Left ventricle myocardium inferior (tissue), 1 donor: Measurements from ENCODE around the gene MKS1. TPM values are rescaled to one million over a fixed set of nuclear protein-coding genes. Genes with fewer than 3 reads are reported as not detected.

Source experiments
- DNase-seq: peaks from one replicate; pipeline ENCODE4 v3.0.0-alpha.2; 2020
- H3K27ac ChIP-seq: fragments of 200-600 bp; replicated peaks from 2 replicates; pipeline ENCODE4 v1.8.0; 2021
- H3K27me3 ChIP-seq: fragments of 200-600 bp; 2 replicates; pipeline ENCODE4 v1.8.0; 2021; ENCODE audit warnings: low read depth
- H3K36me3 ChIP-seq: fragments of 200-600 bp; 2 replicates; pipeline ENCODE4 v1.8.0; 2021
- H3K4me1 ChIP-seq: fragments of 200-600 bp; 2 replicates; pipeline ENCODE4 v1.8.0; 2021
- H3K4me3 ChIP-seq: fragments of 200-600 bp; 2 replicates; pipeline ENCODE4 v1.8.0; 2021; ENCODE audit warnings: mild to moderate bottlenecking, moderate library complexity
- H3K9me3 ChIP-seq: fragments of 200-600 bp; replicated peaks from 2 replicates; pipeline ENCODE4 v1.8.0; 2021
- intact Hi-C: fragments of 100-400 bp; cut with micrococcal nuclease; formaldehyde crosslinking; loops from one replicate; pipeline ENCODE4 v1.11.0; 2022
- total RNA-seq: library from RNA; stranded (reverse); fragmentation: NEBNext Ultra II Directional; extraction: Animal tissue kit (Norgen Biotek cat#: 25700); gene quantifications from one replicate; pipeline ENCODE4 v1.2.1, GENCODE V29; 2021
- TF ChIP-seq, protein P1 (sequence below): fragments of 200-600 bp; IDR thresholded peaks from 2 replicates; pipeline ENCODE4 v1.8.0; 2021; ENCODE audit warnings: antibody characterized with exemption, mild to moderate bottlenecking, borderline replicate concordance
- donor health status: DM: no; HTN: yes; CAD: no; lungs with severe emphysema.

The MKS1 gene
- total RNA-seq, 1 donor from 2014 or later, result 10.8 TPM

DNA sequence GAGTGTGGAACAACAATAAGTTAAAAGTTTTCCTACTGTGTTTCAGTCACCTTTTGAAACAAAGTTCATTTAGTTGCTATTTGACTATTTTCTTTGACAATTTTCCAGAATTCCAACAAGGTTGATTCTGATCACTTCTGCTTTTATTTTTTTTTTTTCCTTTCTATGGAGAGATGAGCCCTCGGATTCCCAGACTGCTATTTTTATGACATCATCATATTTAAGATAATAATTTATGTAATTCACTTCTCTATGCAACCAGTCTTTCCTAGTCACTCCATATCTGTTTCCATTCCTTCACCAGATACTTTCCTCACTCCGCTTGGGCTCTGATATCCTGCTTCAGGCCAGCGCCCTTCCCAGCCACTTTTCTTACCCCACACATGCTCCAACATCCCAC, 44.2 kb downstream of the MKS1 start:
- Histone ChIP-seq H3K4me1 (no peaks in the 10 kb centered on the region), H3K27me3 (peaks cover 52% of the 10 kb centered on the region), H3K9me3 (no peaks in the 10 kb centered on the region), H3K27ac (no peak overlapping the region), H3K4me3 (no peak overlapping the region), H3K36me3 (no peaks in the 10 kb centered on the region)
- TF ChIP-seq, protein P1, sequence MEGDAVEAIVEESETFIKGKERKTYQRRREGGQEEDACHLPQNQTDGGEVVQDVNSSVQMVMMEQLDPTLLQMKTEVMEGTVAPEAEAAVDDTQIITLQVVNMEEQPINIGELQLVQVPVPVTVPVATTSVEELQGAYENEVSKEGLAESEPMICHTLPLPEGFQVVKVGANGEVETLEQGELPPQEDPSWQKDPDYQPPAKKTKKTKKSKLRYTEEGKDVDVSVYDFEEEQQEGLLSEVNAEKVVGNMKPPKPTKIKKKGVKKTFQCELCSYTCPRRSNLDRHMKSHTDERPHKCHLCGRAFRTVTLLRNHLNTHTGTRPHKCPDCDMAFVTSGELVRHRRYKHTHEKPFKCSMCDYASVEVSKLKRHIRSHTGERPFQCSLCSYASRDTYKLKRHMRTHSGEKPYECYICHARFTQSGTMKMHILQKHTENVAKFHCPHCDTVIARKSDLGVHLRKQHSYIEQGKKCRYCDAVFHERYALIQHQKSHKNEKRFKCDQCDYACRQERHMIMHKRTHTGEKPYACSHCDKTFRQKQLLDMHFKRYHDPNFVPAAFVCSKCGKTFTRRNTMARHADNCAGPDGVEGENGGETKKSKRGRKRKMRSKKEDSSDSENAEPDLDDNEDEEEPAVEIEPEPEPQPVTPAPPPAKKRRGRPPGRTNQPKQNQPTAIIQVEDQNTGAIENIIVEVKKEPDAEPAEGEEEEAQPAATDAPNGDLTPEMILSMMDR, result no peak
- intact Hi-C loops, result no loop called here
- DNase-seq, result no peak

DNA sequence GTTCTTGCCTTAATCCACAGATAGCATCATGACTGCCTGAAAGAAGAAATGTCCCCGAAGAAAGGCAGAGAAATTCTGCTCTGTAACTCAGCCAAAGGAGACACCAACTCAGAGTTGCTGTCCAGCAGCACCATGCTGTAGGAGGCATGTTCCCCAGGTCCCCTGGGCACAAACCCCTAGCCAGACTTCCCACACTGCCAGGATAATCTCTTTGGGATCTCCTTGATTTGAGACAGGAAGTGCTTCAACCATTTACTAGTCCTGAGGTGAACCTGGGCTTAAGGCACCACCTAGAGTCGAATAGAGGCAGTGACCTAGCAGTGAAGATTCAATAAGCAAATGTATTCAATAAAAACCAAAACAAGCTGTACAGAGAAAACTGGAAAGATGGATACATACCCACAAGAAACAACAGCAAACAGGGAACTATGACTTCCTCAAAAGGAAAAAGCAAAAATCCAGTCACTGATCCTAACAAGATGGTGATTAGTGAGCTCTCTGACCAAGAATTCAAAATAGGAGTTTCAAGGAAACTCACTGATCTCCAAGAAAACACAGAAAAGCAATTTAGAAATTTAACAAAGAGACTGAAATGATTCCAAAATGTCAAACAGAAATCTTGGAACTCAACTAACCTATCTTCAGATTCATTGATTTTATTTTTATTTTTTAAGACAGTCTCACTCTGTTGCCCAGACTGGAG, 46.5 kb downstream of the MKS1 start:
- no peaks in the 10 kb centered on the region for H3K4me1 ChIP-seq
- H3K36me3 ChIP-seq, result no peaks in the 10 kb centered on the region
- no peaks in the 10 kb centered on the region for H3K9me3 ChIP-seq
- H3K27ac ChIP-seq, result no peak overlapping the region
- no peak for DNase-seq
- TF ChIP-seq, protein P1, result peak; percentile 53
- no peak overlapping the region for H3K4me3 ChIP-seq
- peaks cover 68% of the 10 kb centered on the region for H3K27me3 ChIP-seq
- intact Hi-C loops, result no loop called here

DNA sequence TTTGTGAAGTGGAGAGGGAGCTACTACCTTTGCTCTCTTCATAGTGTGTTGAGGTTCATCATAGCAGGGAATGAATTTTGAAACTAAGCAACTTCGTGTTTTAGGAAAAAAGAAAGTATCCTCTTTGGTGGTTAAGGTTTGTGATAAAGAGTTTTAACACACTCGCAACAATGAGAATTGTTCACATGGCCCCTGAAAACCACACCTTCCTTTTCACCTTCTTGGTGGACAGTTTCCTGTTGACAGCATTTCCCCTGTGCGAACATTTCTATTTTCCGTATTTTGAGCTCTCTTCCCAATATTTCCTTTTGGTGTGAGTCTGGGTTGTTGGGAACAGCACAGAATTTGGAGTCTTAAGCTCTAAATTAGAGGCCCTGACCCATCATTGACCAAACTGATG, 48.4 kb downstream of the MKS1 start:
- Histone ChIP-seq H3K9me3 (no peaks in the 10 kb centered on the region), H3K27ac (no peak overlapping the region), H3K36me3 (no peaks in the 10 kb centered on the region), H3K4me1 (no peaks in the 10 kb centered on the region), H3K27me3 (peaks cover 68% of the 10 kb centered on the region), H3K4me3 (no peak overlapping the region)
- DNase-seq, result no peak
- intact Hi-C loops, result no loop called here
- TF ChIP-seq, protein P1, result no peak

DNA sequence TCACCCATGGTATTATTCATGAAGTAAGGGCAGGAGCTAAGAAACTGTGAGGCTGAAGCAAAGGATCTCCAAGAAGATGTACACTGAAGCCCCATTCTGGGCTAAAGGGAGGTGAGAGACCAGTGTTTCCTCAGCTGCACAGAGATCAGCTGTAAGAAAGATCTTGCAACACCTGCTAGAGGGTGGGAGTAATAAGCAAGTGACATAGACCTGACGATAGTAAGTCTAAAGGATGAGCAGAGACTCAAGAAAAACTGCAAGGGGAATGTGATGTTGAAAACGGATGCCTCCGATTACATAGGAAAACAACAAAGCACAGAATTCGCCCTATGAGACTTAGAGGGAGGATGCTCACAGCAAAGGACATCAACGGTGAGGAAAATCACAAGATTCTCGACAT, 52.4 kb downstream of the MKS1 start, which contains the start of gene OR4D2:
Gene OR4D2, plus strand, starts transcription at position 301 of the 400 bp plus-strand sequence. CDS start 2,674 bp downstream, outside the sequence.
- peaks cover 88% of the 10 kb centered on the region for H3K27me3 ChIP-seq
- DNase-seq, result no peak
- H3K27ac ChIP-seq, result no peak within 1 kb of the TSS
- H3K36me3 ChIP-seq, result no peaks in the 10 kb centered on the region
- no peak within 1 kb of the TSS for H3K4me3 ChIP-seq
- no peaks in the 10 kb centered on the region for H3K4me1 ChIP-seq
- peaks cover 2% of the 10 kb centered on the region for H3K9me3 ChIP-seq
- TF ChIP-seq, protein P1, result no peak
- intact Hi-C loops, result no loop called here

DNA sequence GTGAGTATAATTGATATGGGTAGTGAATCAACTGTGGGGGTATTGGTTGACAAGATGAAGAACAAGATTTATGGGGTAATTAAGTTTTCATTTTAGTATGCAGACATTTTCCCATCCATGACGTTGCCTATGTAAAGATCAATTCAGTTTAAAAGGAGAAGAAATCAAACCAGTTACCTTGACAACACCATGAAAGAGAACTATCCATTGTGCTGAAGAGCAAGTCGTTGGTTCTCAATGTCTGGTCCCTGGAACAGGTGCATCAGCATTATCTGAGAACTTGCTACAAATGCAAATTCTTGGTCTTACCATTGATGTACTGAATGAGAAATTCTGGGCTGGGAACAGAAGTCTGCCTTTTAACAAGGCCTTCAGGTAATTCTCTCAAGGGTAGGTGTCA, 53.1 kb downstream of the MKS1 start:
- DNase-seq, result no peak
- Histone ChIP-seq H3K36me3 (no peaks in the 10 kb centered on the region), H3K4me1 (no peaks in the 10 kb centered on the region), H3K9me3 (peaks cover 2% of the 10 kb centered on the region), H3K27me3 (peaks cover 93% of the 10 kb centered on the region), H3K4me3 (no peak overlapping the region), H3K27ac (no peak overlapping the region)
- intact Hi-C loops, result no loop called here
- TF ChIP-seq, protein P1, result no peak
